CD8-positive, alpha-beta T cell (primary cell): ENCODE measurements around the gene MRPL17. TPM values are rescaled to one million over a fixed set of nuclear protein-coding genes. Genes with fewer than 3 reads are reported as not detected.

Experiments
- total RNA-seq, 46 experiments: library from RNA in 2 of 46; stranded (reverse) in 2 of 46; gene quantifications; one replicate each; pipeline ENCODE4 v1.2.3 and lab custom pipeline; 2021 to 2026

MRPL17 gene
- total RNA-seq, 2 experiments from 2014 or later, result 11.2 to 12.0 TPM

Other genes with a start within 250 kb of the MRPL17 start
- under 1 TPM; 0.71 to 0.83 TPM for gene HPX, start 242.4 kb downstream of the MRPL17 start, total RNA-seq
- 10 to 100 TPM; 14.5 to 18.3 TPM for gene TRIM3, start 209.4 kb downstream of the MRPL17 start, total RNA-seq
- gene ARFIP2, start 202.0 kb downstream of the MRPL17 start, total RNA-seq, result 10 to 100 TPM; 76.5 to 89.7 TPM
- gene TIMM10B, start 201.8 kb downstream of the MRPL17 start, total RNA-seq, result 10 to 100 TPM; 68.6 to 73.0 TPM
- gene DNHD1, start 186.1 kb downstream of the MRPL17 start, total RNA-seq, result 10 to 100 TPM; 34.6 to 41.1 TPM
- 10 to 100 TPM; 29.1 to 31.3 TPM for gene RRP8, start 79.7 kb downstream of the MRPL17 start, total RNA-seq
- gene ILK, start 79.6 kb downstream of the MRPL17 start, total RNA-seq, result 10 to 100 TPM; 26.6 to 31.6 TPM
- 100 to 1,000 TPM; 158 to 161 TPM for gene TAF10, start 71.1 kb downstream of the MRPL17 start, total RNA-seq
- gene TPP1, start 63.9 kb downstream of the MRPL17 start, total RNA-seq, result 10 to 100 TPM; 31.1 to 34.8 TPM
- 10 to 100 TPM; 11.1 TPM for gene DCHS1, start 27.5 kb downstream of the MRPL17 start, total RNA-seq
- gene OR2AG2, start 88.6 kb upstream of the MRPL17 start, total RNA-seq, result not detected
- not detected for gene OR2AG1, start 99.7 kb upstream of the MRPL17 start, total RNA-seq
- gene OR6A2, start 116.3 kb upstream of the MRPL17 start, total RNA-seq, result not detected
- gene OR10A5, start 162.3 kb upstream of the MRPL17 start, total RNA-seq, result not detected
- gene OR10A2, start 179.7 kb upstream of the MRPL17 start, total RNA-seq, result not detected
- gene OR10A4, start 193.3 kb upstream of the MRPL17 start, total RNA-seq, result not detected
- not detected for gene OR2D2, start 209.2 kb upstream of the MRPL17 start, total RNA-seq
- gene OR2D3, start 237.7 kb upstream of the MRPL17 start, total RNA-seq, result not detected
- under 1 TPM in 1 of 2 experiments, not detected in 1; 0.60 TPM for gene ZNF215, start 243.1 kb upstream of the MRPL17 start, total RNA-seq